GM23338 (cell line): Measurements from ENCODE around the gene WBP1.
"Not testable (repeated sequence)": the region's sequence is repeated elsewhere in the genome, so short reads cannot be mapped to it uniquely, and the experiment has no call there.

ENCODE experiments used
- CREB1 ChIP-seq: fragments of 250-450 bp; sonication (Bioruptor Pico); IDR thresholded peaks from 2 replicates; pipeline ENCODE4 v1.5.0; 2020; ENCODE audit warnings: low read depth, mild to moderate bottlenecking, moderate library complexity
- EZH2 ChIP-seq: fragments of 200-600 bp; sonication (generic); IDR thresholded peaks from one replicate; pipeline ENCODE4 v1.8.0; 2017; ENCODE audit warnings: antibody characterized with exemption, mild to moderate bottlenecking, low read depth; ENCODE audit not compliant: unreplicated experiment
- EZH2phosphoT487 ChIP-seq: fragments of 200-600 bp; sonication (generic); IDR thresholded peaks from one replicate; pipeline ENCODE4 v1.8.1; 2018; ENCODE audit warnings: antibody characterized with exemption; ENCODE audit not compliant: unreplicated experiment
- JUNB ChIP-seq: IDR thresholded peaks from one replicate; pipeline ENCODE4 v1.6.1; 2016; ENCODE audit warnings: antibody characterized with exemption; ENCODE audit not compliant: unreplicated experiment
- NANOG ChIP-seq: IDR thresholded peaks from 2 replicates; pipeline ENCODE4 v1.6.1; 2016; ENCODE audit warnings: antibody characterized with exemption, borderline replicate concordance
- POLR2AphosphoS5 ChIP-seq: IDR thresholded peaks from 2 replicates; pipeline ENCODE4 v1.6.1; 2016; ENCODE audit warnings: antibody characterized with exemption, low read depth
- REST ChIP-seq: IDR thresholded peaks from one replicate; pipeline ENCODE4 v1.6.1; 2018; ENCODE audit warnings: antibody characterized with exemption; ENCODE audit not compliant: unreplicated experiment
- ZNF114 ChIP-seq: fragments of 250-450 bp; sonication (Bioruptor Pico); IDR thresholded peaks from 2 replicates; pipeline ENCODE4 v1.5.0; 2020; ENCODE audit warnings: mild to moderate bottlenecking, moderate library complexity
- ZNF331 ChIP-seq: fragments of 250-450 bp; sonication (Bioruptor Pico); IDR thresholded peaks from 2 replicates; pipeline ENCODE4 v1.5.0; 2020; ENCODE audit warnings: low read depth, mild to moderate bottlenecking, moderate library complexity
- ZNF462 ChIP-seq: fragments of 250-450 bp; sonication (Bioruptor Pico); IDR thresholded peaks from 2 replicates; pipeline ENCODE4 v1.5.0; 2020; ENCODE audit warnings: mild to moderate bottlenecking, moderate library complexity
- TF ChIP-seq, protein P1 (sequence below), 2 experiments: fragments of 200-600 bp in 1 of 2; sonication (generic) in 1 of 2; conservative IDR thresholded peaks; 2 replicates each; pipeline versions ENCODE4 v1.5.1 to v1.6.1; 2016 to 2017; ENCODE audit warnings: antibody characterized with exemption in 2 of 2, low read depth in 2 of 2, mild to moderate bottlenecking in 2 of 2, moderate library complexity in 1 of 2
- TF ChIP-seq, protein P2 (sequence below): IDR thresholded peaks from 2 replicates; pipeline ENCODE4 v1.6.1; 2016; ENCODE audit warnings: antibody characterized with exemption

GRCh38 chr2:74460187-74460586, 1.9 kb downstream of the WBP1 start:
- not testable (repeated sequence) for TF ChIP-seq EZH2; POLR2AphosphoS5; EZH2phosphoT487; REST; ZNF462 (CRISPR knock-in tag); CREB1 (CRISPR knock-in tag); ZNF331 (CRISPR knock-in tag); JUNB; NANOG; ZNF114 (CRISPR knock-in tag)
- TF ChIP-seq, protein P1, sequence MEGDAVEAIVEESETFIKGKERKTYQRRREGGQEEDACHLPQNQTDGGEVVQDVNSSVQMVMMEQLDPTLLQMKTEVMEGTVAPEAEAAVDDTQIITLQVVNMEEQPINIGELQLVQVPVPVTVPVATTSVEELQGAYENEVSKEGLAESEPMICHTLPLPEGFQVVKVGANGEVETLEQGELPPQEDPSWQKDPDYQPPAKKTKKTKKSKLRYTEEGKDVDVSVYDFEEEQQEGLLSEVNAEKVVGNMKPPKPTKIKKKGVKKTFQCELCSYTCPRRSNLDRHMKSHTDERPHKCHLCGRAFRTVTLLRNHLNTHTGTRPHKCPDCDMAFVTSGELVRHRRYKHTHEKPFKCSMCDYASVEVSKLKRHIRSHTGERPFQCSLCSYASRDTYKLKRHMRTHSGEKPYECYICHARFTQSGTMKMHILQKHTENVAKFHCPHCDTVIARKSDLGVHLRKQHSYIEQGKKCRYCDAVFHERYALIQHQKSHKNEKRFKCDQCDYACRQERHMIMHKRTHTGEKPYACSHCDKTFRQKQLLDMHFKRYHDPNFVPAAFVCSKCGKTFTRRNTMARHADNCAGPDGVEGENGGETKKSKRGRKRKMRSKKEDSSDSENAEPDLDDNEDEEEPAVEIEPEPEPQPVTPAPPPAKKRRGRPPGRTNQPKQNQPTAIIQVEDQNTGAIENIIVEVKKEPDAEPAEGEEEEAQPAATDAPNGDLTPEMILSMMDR (conservative IDR thresholded peaks at IDR 0.05; ENCODE audit: low read depth in 2 of 2) = not testable (repeated sequence)
- TF ChIP-seq, protein P2, sequence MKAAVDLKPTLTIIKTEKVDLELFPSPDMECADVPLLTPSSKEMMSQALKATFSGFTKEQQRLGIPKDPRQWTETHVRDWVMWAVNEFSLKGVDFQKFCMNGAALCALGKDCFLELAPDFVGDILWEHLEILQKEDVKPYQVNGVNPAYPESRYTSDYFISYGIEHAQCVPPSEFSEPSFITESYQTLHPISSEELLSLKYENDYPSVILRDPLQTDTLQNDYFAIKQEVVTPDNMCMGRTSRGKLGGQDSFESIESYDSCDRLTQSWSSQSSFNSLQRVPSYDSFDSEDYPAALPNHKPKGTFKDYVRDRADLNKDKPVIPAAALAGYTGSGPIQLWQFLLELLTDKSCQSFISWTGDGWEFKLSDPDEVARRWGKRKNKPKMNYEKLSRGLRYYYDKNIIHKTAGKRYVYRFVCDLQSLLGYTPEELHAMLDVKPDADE = not testable (repeated sequence)
